ENCODE results near the gene APOB. TPM values are rescaled to one million over a fixed set of nuclear protein-coding genes. Genes with fewer than 3 reads are reported as not detected.
A peak's percentile ranks its signal among the peaks of the same experiment; 100 is the strongest.

APOB gene
- total and polyA plus RNA-seq, 2 of the 8 experiments (the other 6 are each of a cell fraction or from before 2014, with no cell fraction given): 0.15 to 0.61 TPM

- Histone ChIP-seq H3K4ac (replicated peaks; ENCODE audit: insufficient read length, low read depth, low read length) (no peak overlapping the region), H2BK12ac (ENCODE audit: low read depth, low read length) (no peak overlapping the region), H3K9me3 (ENCODE audit: insufficient read depth in 2 of 2, low read depth in 1 of 2, low read length in 1 of 2) (no peaks in the 10 kb centered on the region), H3K27me3 (replicated peaks in 1 of 4; ENCODE audit: control insufficient read depth in 3 of 4, extremely low read depth in 1 of 4, insufficient read depth in 3 of 4, low read length in 3 of 4) (no peaks in the 10 kb centered on the region), H3K56ac (replicated peaks; ENCODE audit: insufficient read length, low read depth, low read length) (no peak overlapping the region), H3K79me1 (ENCODE audit: low read depth, low read length) (no peaks in the 10 kb centered on the region), H4K20me1 (replicated peaks in 1 of 2; ENCODE audit: control insufficient read depth in 1 of 2, insufficient read depth in 2 of 2, low read length in 2 of 2) (no peaks in the 10 kb centered on the region), H3K18ac (ENCODE audit: extremely low read depth, low read length) (no peak overlapping the region), H2BK5ac (ENCODE audit: low read depth, low read length) (no peak overlapping the region), H4K8ac (ENCODE audit: extremely low read depth, insufficient read depth, low read length) (no peak overlapping the region), H3K4me1 (replicated peaks in 1 of 4; ENCODE audit: control insufficient read depth in 3 of 4, insufficient read depth in 4 of 4, low read length in 3 of 4) (no peaks in the 10 kb centered on the region), H3K4me2 (ENCODE audit: insufficient read depth in 1 of 2, low read depth in 2 of 2, low read length in 2 of 2) (no peak overlapping the region), H4K5ac (ENCODE audit: insufficient read length, low read depth, low read length) (no peak overlapping the region), H2AK5ac (ENCODE audit: low read depth, low read length) (no peak overlapping the region), H3K9ac (replicated peaks in 1 of 4; ENCODE audit: extremely low read depth in 1 of 4, low read depth in 3 of 4, low read length in 3 of 4) (no peak overlapping the region), H3K23me2 (ENCODE audit: low read depth, low read length) (no peaks in the 10 kb centered on the region), H2AFZ (ENCODE audit: low read length) (no peak overlapping the region; the same call in 1 of the 2 replicates), H2BK120ac (replicated peaks; ENCODE audit: low read depth, low read length) (no peak overlapping the region), H3K36me3 (ENCODE audit: control insufficient read depth in 2 of 4, insufficient read depth in 4 of 4, low read length in 3 of 4) (no peaks in the 10 kb centered on the region), H2BK20ac (ENCODE audit: low read length) (no peak overlapping the region), H3K79me2 (ENCODE audit: control insufficient read depth in 1 of 2, insufficient read depth in 2 of 2, low read length in 2 of 2) (no peaks in the 10 kb centered on the region), H2BK15ac (ENCODE audit: low read length) (no peak overlapping the region), H3K27ac (ENCODE audit: low read depth, low read length) (no peak overlapping the region), H3K23ac (ENCODE audit: insufficient read length) (no peak overlapping the region), H3K4me3 (ENCODE audit: extremely low read depth in 1 of 4, insufficient read depth in 2 of 4, low read depth in 3 of 4, low read length in 4 of 4) (no peak overlapping the region), H4K91ac (replicated peaks; ENCODE audit: insufficient read length, low read length) (no peak overlapping the region), H3K14ac (ENCODE audit: insufficient read length) (no peak overlapping the region)
- DNase-seq (ENCODE audit: low read depth in 1 of 2, low spot score in 2 of 2) (peak; percentile 27 to 90), FAIRE-seq (peak; percentile 81)
- ChIA-PET CTCF (ENCODE audit: partially characterized antibody) (interaction anchor here (0.6 to 11.0 kb wide), 63 partner anchors 8 to 552 kb away, joined by 3 to 126 read pairs (median 4); partner anchors contain the start of genes APOB and LDAH), POLR2A (ENCODE audit: partially characterized antibody) (interaction anchor here (1.3 kb wide), 1 partner anchor 181 kb away, joined by 3 read pairs; no protein-coding TSS in a partner anchor)
- peak; percentile 32; the same call in 1 of the 2 replicates for TF ChIP-seq MAX (IDR thresholded peaks at IDR 0.05)
- TF ChIP-seq RAD21 (IDR thresholded peaks at IDR 0.05 in 1 of 2, conservative IDR thresholded peaks at IDR 0.05 in 1 of 2; ENCODE audit: low read depth in 2 of 2, low read length in 2 of 2): peak; percentile 88
- TF ChIP-seq CTBP2 (IDR thresholded peaks at IDR 0.05; ENCODE audit: borderline replicate concordance, insufficient read depth, insufficient read length, low read length): no peak
- no peak for TF ChIP-seq HDAC2 (IDR thresholded peaks at IDR 0.05; ENCODE audit: borderline replicate concordance in 1 of 2, low read depth in 2 of 2, low read length in 2 of 2)
- peak; percentile 85 to 89 (median 85) for TF ChIP-seq CTCF (IDR thresholded peaks at IDR 0.05; ENCODE audit: control extremely low read depth in 1 of 3, insufficient read depth in 1 of 3, low read depth in 1 of 3, low read length in 3 of 3)
- WGBS, 2 experiments (ENCODE audit: extremely low coverage in 1 of 2, insufficient coverage in 1 of 2, insufficient read length in 1 of 2, insufficient replicate concordance in 2 of 2, low coverage in 1 of 2, low lambda C conversion rate in 2 of 2, missing lambda C conversion rate in 1 of 2): 56% methylated on average over 5 of the region's 5 CpGs; no CpG with 5 or more reads in 1 of the 2 experiments
Measured at GRCh38 chr2:20962939-20963557, 80.8 kb downstream of the APOB start.

Data from H1 (cell line).